Urinary bladder (tissue), 4 donors: Measurements from ENCODE around the gene ZNF69. TPM values are rescaled to one million over a fixed set of nuclear protein-coding genes. Genes with fewer than 3 reads are reported as not detected.

Experiments used
- DNase-seq: peaks from one replicate; pipeline ENCODE4 v3.0.0-alpha.2; 2015; ENCODE audit errors: extremely low spot score
- H3K27ac ChIP-seq: one replicate; pipeline ENCODE4 v1.5.1; 2013; ENCODE audit warnings: low read depth, mild to moderate bottlenecking, moderate library complexity
- H3K36me3 ChIP-seq: one replicate; pipeline ENCODE4 v1.6.1; 2013; ENCODE audit warnings: mild to moderate bottlenecking, moderate library complexity; ENCODE audit not compliant: insufficient read depth
- H3K4me1 ChIP-seq: one replicate; pipeline ENCODE4 v1.6.1; 2013; ENCODE audit warnings: mild to moderate bottlenecking, moderate library complexity; ENCODE audit not compliant: insufficient read depth
- H3K4me3 ChIP-seq: one replicate; pipeline ENCODE4 v1.5.1; 2013; ENCODE audit warnings: low read depth, low read length
- WGBS: extraction: QIAGEN DNeasy Blood & Tissue Kit; methylation state at CpG from one replicate; pipeline ENCODE4 v1.1.7; 2013; 5-methylcytosine and 5-hydroxymethylcytosine counted together
- polyA plus RNA-seq: library from polyadenylated mRNA; stranded (reverse); fragments of 200-250 nt; gene quantifications from one replicate; pipeline ENCODE4 v1.2.3, GENCODE V29; 2013
- total RNA-seq: library from RNA; depleted of rRNA; stranded (reverse); fragments of >200 nt; gene quantifications from one replicate; pipeline ENCODE4 v1.2.3, GENCODE V29; 2014
- donor health status: healthy with polysubstance abuse.
- donor health status: healthy.

Gene ZNF69
- total and polyA plus RNA-seq, 2 donors, result 2.5 to 26.5 TPM

GRCh38 chr19:11950312-11950711 lies 62.7 kb downstream of the ZNF69 start:
- DNase-seq, result no peak
- H3K4me3 ChIP-seq, result no peak overlapping the region
- 98% methylated on average over 5 of the region's 5 CpGs for WGBS
- no peaks in the 10 kb centered on the region for H3K4me1 ChIP-seq
- peaks cover 12% of the 10 kb centered on the region for H3K36me3 ChIP-seq
- H3K27ac ChIP-seq, result no peak overlapping the region

Other genes with a start within 250 kb of the ZNF69 start
- gene ZNF823, start 148.8 kb upstream of the ZNF69 start, total RNA-seq, result 35.1 TPM
- gene ZNF823, start 148.8 kb upstream of the ZNF69 start, polyA plus RNA-seq, result 3.5 TPM
- 37.7 TPM for gene ZNF441, start 120.8 kb upstream of the ZNF69 start, total RNA-seq
- gene ZNF441, start 120.8 kb upstream of the ZNF69 start, polyA plus RNA-seq, result 7.4 TPM
- gene ZNF491, start 89.3 kb upstream of the ZNF69 start, total RNA-seq, result 8.6 TPM
- 1.6 TPM for gene ZNF491, start 89.3 kb upstream of the ZNF69 start, polyA plus RNA-seq
- gene ZNF440, start 73.5 kb upstream of the ZNF69 start, total RNA-seq, result 40.5 TPM
- 6.6 TPM for gene ZNF440, start 73.5 kb upstream of the ZNF69 start, polyA plus RNA-seq
- gene ZNF439, start 39.1 kb upstream of the ZNF69 start, total RNA-seq, result 26.2 TPM
- gene ZNF439, start 39.1 kb upstream of the ZNF69 start, polyA plus RNA-seq, result 3.6 TPM
- 29.3 TPM for gene ZNF700, start 37.3 kb downstream of the ZNF69 start, total RNA-seq
- gene ZNF700, start 37.3 kb downstream of the ZNF69 start, polyA plus RNA-seq, result 6.0 TPM
- 6.1 TPM for gene ZNF763, start 77.3 kb downstream of the ZNF69 start, total RNA-seq
- 3.3 TPM for gene ZNF763, start 77.3 kb downstream of the ZNF69 start, polyA plus RNA-seq
- gene ZNF433, start 147.9 kb downstream of the ZNF69 start, total RNA-seq, result 16.0 TPM
- gene ZNF433, start 147.9 kb downstream of the ZNF69 start, polyA plus RNA-seq, result 7.0 TPM
- 0.85 TPM for gene ZNF878, start 165.2 kb downstream of the ZNF69 start, total RNA-seq
- gene ZNF878, start 165.2 kb downstream of the ZNF69 start, polyA plus RNA-seq, result 0.08 TPM
- gene ZNF844, start 176.9 kb downstream of the ZNF69 start, total RNA-seq, result 24.7 TPM
- gene ZNF844, start 176.9 kb downstream of the ZNF69 start, polyA plus RNA-seq, result 9.7 TPM